GM18499 (cell line): ENCODE measurements around the gene GPC3.
"Not testable (repeated sequence)": the region's sequence is repeated elsewhere in the genome, so short reads cannot be mapped to it uniquely, and the experiment has no call there.

Experiments
- ATAC-seq: cut with Tn5 transposase; IDR thresholded peaks from one replicate; pipeline ENCODE4 v1.9.1; 2021; ENCODE audit warnings: moderate number of reproducible peaks; ENCODE audit not compliant: insufficient read depth, unreplicated experiment

GPC3 gene

GRCh38 chrX:133722756-133723155, 262.6 kb downstream of the GPC3 start:
- ATAC-seq, result no peak

- not testable (repeated sequence) for ATAC-seq
These were observed 265.1 kb downstream of the GPC3 start for GRCh38 chrX:133720269-133720668.

DNA sequence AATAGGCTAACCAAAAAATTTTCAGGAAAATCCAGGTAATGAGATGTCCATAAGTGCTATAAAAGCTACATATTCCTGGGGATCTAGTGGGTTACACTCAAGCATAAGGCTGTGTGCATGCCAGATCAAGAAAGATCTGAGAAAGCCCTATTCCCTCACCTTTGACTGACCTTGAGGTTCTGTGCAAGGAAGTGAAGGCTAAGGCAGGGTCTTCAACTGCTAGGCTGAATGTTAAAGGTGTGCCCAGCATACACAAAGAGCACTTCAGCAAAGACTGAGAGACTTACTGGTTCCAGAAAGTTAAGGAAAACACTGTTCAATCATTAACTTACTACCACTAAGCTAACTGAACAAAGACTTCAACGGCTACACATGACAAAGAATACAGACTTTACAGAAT, 269.7 kb downstream of the GPC3 start:
- ATAC-seq, result no peak

GRCh38 chrX:133709501-133709900, 275.9 kb downstream of the GPC3 start:
- ATAC-seq, result no peak

DNA sequence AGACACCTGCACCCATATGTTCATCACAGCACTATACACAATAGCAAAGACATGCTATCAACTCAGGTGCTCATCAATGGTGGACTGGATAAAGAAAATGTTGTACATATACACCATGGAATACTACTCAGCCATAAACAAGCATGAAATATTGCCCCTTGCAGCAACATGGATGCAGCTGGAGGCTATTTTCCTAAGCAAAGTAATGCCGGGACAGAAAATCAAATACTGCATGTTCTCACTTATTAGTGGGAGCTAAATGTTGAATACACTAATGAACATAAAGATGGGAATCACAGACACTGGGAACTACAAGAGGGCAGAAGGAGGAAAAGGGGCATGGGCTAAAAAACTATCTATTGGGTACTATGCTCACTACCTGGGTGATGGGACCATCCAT, 278.5 kb downstream of the GPC3 start:
- no peak for ATAC-seq

DNA sequence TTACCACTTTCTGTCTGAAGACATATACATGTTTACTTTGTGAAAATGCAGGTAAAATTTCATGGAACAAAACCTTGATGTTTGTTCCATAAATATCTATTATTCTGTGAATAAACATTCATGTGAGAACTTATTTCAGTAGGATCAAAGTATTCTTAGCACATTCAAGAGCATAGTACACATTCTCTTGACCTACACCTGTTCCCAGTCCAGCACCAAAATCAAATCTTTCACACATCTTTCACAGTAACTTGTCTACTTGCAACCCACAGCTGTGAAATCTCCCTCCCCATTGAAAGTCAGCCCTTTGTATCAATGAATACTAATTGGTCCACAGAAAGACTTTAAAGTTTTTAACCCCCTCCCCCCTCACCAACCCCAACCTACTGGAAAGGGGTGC, 283.2 kb downstream of the GPC3 start:
- no peak for ATAC-seq

GRCh38 chrX:133699023-133699728, 286.2 kb downstream of the GPC3 start:
- no peak for ATAC-seq

GRCh38 chrX:133698298-133698697, 287.1 kb downstream of the GPC3 start:
- no peak for ATAC-seq

DNA sequence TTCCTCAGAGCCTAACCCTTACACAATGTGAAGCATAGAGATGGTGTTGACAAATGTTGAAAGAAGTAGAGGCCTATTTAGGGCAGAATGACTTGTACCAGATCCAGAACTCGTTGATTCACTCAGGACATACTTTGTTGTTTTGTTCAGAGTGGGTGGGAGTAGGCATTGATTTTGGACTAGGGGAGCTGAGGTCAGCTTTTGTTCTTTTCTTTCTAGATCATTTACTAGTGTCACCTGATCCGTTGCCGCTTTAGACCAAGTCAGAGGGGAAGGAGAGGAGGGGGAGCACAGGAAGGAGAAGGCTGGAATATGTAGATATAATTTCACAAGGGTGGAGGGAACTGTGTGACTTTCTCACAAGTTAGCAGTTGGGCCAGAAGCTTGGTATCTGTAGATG, 287.7 kb downstream of the GPC3 start:
- no peak for ATAC-seq

DNA sequence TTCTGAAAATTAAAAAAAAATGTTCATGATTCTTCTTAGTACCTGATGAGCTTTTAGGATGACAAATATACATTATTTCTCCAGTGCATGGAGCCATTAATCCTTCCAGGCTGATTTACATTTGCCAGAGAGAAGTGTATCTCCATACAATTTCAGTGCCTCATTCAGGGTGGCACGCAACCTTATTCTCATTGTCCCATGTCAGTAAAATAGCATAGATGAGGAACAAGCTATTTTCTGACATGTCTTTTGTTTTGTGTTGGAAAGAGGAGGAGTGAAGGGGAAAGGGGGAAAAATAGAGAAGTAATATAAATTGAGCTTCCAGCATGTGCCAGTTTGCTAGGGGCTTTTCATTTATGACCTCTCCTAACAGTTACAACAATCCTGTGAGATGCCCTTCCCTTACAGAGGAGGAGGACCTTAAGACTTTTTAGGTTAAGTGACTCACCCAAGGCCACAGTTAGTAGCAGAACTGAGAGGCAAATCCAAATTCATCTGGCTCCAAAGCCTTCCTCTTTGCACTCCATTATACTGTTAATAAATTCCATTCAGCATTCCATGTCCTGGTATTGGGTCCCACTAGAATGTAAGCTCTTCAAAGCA, 295.3 kb downstream of the GPC3 start:
- ATAC-seq, result no peak

DNA sequence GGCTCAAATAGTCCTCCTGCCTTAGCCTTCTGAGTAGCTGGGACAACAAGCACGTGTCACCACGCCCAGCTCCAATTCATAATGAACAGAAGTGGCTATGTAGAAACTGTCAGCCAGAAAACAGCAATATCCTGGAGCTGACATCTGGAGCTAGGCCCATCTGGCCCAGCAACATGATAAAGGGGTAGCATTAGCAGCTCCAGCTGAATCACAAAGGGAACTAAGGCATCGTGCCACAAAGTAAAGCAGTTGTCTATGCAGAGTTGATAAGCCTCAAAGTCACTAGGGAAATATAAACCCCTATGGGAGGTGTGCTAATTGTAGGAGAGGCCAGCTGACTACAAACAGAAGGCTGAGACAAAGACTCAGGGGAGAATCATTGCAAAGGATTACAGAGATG, 299.6 kb downstream of the GPC3 start:
- no peak for ATAC-seq

GRCh38 chrX:133681897-133682296, 303.5 kb downstream of the GPC3 start:
- ATAC-seq, result no peak

DNA sequence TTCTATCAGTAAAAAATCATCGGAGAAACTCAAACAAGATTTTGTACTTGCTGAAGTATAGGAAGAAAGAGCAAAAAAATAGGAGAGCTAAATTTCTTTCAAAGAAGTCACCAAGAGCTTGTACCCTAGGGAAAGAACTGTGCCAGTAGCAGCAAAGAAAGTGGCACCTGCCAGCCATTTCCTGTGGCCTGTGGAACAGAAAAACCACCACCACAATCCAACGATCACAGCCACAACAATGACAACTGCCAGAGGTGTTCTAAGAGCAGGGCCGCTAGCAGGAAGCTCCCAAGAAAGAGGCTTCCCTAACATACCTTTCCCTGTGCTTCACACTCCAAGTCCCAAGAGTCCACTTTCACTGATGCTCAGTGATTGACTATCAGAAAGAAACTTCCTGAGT, 304.0 kb downstream of the GPC3 start:
- no peak for ATAC-seq

DNA sequence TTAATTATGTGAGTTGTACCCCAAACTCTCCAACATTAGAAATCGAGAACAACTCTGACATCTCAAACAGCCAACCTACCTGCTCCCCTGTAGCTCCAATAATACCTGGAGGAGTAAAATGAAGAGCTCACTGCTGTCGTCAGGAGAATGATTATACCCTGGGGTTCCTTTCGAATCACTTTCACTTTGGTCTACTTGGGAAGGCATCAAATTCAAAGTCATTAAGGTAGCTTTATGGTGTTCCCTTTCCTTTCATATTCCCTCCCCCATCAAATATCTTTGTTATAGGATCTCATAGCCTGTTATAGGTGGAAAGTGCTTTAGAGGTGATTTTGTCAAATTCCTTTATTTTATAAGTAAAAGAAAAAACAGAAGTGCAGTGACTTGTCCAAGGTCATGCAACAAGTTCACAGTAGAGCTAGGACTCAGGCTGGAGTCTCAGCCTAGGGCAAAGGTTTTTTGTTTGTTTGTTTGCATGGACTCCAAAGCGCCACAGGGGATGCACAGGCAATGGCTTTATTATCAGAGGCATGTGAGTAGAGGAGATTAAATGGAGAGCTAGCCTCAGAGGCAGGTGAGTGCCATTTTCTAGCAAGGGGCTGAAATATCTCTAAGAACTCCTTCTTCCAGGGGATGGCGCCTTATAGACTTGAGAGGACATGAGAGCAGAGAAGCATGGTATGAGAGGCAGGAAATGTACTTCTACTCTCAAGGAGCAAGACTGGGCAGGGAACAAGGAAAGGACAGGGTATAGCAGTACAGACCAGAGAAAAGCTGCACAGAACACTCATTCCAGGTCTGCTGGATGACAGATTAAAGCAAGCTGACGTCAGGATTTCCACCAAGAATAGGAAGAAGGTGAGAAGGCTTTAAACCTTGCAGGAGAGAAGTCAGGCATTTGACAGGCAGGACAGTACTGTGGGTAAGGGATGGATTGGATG, 308.0 kb downstream of the GPC3 start:
- ATAC-seq, result no peak

DNA sequence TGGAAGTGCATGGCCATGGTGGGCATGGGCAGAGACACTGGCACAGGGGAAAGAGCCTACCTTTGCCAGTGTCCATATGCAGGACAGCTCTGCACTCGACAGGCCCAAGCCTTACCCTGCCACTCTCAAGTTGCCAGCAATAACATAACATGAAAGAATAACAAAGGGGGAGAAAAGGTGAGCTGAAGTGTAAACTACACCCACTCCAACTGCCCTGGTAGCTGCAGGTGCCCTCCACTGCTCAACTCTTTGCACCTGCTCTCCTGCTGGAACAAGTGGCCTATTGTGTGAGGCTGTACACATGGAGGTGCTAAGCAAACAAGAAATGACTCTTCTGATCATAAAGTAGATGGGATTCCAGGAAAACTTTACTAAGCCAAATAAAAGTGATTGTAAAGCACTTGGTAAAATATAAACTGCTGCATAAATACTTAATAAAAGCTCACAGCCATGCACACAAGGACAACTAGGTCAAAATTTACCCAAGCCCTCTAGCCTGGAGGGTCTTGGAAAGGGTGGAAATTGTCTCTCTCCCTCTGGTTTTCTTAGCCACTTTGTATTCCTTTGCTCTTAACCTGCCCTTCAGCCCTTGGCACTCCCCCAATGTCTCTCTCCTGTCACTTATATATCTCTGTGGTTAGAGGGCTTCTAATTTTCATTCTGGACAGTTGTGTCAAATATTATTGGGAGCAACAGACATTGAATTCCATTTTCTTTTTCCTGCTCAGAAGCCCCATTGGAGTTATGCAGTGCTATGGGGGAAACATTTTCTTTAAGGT, 308.9 kb downstream of the GPC3 start:
- no peak for ATAC-seq

- ATAC-seq, result no peak
These were observed 310.5 kb downstream of the GPC3 start for GRCh38 chrX:133674726-133675470.

DNA sequence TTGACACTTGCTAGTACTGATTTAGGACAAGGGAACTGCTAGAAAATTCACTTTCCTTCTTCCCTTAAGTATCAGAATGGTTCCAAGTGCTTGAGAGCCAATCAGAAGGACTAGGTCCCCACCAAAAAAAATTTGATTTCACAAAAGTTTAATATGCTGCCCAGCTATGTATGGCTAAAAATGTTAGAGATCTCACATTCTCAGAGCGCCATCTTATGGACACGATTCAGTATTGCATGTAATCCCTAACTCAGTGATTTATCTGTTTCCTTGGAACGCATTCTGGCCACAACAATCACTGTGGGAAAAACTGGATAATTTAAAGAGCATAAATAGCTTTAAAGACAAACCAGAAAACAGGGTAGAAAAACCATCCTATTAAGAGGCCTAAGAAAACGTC, 315.0 kb downstream of the GPC3 start:
- ATAC-seq, result no peak

- no peak for ATAC-seq
These were observed 316.2 kb downstream of the GPC3 start for GRCh38 chrX:133669214-133669613.

GRCh38 chrX:133668225-133668931, 317.0 kb downstream of the GPC3 start:
- no peak for ATAC-seq
